Stimulated activated CD4-positive, alpha-beta T cell treated with anti-CD3 and anti-CD28 coated beads, Interleukin-15, amount 100 ng/mL, for 1 hour (primary cell): ENCODE data around the gene PSEN2.

ENCODE experiments used
- DNase-seq, 2 donors: peaks; one replicate each; pipeline ENCODE4 v3.0.0-alpha.2; 2020; ENCODE audit warnings: low read depth in 1 of 2, low spot score in 1 of 2

PSEN2 gene

GRCh38 chr1:226864311-226864710 lies 6.1 kb upstream of the PSEN2 start:
- DNase-seq, result no peak

GRCh38 chr1:226865590-226865989 lies 4.8 kb upstream of the PSEN2 start:
- no peak for DNase-seq

GRCh38 chr1:226867461-226868054 lies 2.9 kb upstream of the PSEN2 start:
- DNase-seq, result no peak

- DNase-seq, result no peak
These were observed 1.7 kb upstream of the PSEN2 start for GRCh38 chr1:226868726-226869125.

- DNase-seq, result no peak
These were observed 403 bp upstream of the PSEN2 start for GRCh38 chr1:226870026-226870400.

- no peak for DNase-seq
These were observed 1.4 kb downstream of the PSEN2 start for GRCh38 chr1:226871636-226872327.

- DNase-seq, result no peak
These were observed 2.0 kb downstream of the PSEN2 start for GRCh38 chr1:226872437-226872836.

- DNase-seq, result no peak
These were observed 3.6 kb downstream of the PSEN2 start for GRCh38 chr1:226873771-226874578.

GRCh38 chr1:226874579-226875425 lies 4.4 kb downstream of the PSEN2 start:
- no peak for DNase-seq

GRCh38 chr1:226875641-226876295 lies 5.4 kb downstream of the PSEN2 start:
- no peak for DNase-seq

- DNase-seq, result no peak
These were observed 7.3 kb downstream of the PSEN2 start for GRCh38 chr1:226877669-226878068.

- no peak for DNase-seq
These were observed 10.2 kb downstream of the PSEN2 start for GRCh38 chr1:226880372-226881287.

GRCh38 chr1:226881515-226882185 lies 11.2 kb downstream of the PSEN2 start:
- no peak for DNase-seq

GRCh38 chr1:226882187-226882586 lies 11.8 kb downstream of the PSEN2 start:
- DNase-seq, result no peak

GRCh38 chr1:226882631-226883409 lies 12.4 kb downstream of the PSEN2 start:
- DNase-seq, result no peak

GRCh38 chr1:226883630-226884029 lies 13.2 kb downstream of the PSEN2 start:
- no peak for DNase-seq

- DNase-seq, result no peak
These were observed 13.8 kb downstream of the PSEN2 start for GRCh38 chr1:226884116-226884625.
